ENCODE measurements around the gene CEP126.
A peak's percentile ranks its signal among the peaks of the same experiment; 100 is the strongest.

The CEP126 gene, protein sequence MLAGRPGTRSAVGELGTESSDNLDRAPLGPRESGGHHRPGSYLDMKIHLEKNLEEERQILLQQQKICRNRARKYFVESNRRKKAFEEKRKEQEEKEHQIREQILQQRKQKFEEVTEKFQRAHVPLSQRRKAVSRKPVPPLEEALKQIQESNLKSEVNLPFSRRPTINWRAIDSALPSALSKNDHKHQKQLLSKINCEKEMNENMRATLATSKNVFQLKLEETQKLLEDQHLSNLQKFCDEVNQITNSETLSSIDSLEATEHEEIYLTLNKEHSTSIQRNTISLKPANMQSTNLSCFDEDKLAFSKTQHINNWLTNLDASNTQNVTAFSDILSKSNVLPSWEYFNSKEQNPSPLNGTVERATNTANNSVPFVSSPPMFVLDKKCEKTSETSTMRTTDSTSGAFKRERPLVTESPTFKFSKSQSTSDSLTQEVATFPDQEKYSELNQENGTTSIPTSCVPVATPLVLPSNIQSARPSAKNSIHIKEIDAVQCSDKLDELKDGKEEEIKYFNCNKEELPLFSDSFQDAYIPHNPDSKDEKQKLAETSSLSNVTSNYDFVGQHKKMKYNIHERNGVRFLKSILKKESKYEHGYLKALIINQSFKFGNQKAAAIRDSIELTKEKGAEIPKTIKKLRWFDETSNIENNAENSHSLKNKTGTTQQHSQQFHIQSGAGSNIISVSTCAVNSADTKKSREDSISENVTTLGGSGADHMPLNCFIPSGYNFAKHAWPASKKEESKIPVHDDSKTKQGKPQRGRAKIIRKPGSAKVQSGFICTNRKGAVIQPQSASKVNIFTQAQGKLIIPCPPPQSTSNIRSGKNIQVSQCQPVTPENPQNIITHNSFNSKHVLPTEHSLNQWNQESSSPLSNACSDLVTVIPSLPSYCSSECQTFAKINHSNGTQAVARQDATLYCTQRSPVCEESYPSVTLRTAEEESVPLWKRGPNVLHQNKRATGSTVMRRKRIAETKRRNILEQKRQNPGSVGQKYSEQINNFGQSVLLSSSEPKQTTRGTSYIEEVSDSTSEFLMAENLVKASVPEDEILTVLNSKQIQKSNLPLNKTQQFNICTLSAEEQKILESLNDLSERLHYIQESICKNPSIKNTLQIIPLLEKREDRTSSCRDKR

DNA sequence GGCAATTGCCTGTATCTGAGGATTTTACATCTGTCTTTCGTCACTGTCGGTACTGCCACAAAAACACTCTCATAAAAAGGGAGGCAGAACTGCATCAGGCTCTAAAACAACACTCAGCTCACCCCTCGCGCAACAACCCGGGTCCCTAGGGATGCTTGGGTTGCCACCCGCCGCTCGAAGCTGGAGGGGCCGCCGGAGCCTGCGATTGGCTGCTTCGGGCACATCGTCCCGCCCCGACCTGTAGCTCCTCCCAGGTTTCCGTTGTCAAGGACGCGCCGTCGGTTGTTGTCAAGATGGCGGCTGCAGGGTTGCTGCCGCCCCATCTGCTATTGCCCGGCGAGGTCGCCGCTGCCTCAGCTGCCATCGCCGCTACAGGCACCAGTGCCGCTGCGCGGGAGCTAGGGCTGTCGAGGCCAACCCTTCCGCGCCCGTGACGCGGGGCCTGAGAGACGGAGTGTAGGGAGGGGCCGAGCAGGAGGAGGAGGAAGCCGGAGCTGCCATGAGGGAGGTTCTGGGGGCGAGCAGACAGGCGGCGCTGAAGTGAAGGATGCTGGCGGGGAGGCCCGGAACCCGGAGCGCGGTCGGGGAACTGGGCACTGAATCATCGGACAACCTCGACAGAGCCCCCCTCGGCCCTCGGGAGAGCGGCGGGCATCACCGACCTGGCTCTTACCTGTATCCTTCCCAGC is at the start of gene CEP126:
Gene CEP126 (plus strand): TSS at position 273 of the 689 bp plus-strand sequence. CDS start 275 bp downstream, at position 548.
- DNase-seq: peak; percentile 98

DNA sequence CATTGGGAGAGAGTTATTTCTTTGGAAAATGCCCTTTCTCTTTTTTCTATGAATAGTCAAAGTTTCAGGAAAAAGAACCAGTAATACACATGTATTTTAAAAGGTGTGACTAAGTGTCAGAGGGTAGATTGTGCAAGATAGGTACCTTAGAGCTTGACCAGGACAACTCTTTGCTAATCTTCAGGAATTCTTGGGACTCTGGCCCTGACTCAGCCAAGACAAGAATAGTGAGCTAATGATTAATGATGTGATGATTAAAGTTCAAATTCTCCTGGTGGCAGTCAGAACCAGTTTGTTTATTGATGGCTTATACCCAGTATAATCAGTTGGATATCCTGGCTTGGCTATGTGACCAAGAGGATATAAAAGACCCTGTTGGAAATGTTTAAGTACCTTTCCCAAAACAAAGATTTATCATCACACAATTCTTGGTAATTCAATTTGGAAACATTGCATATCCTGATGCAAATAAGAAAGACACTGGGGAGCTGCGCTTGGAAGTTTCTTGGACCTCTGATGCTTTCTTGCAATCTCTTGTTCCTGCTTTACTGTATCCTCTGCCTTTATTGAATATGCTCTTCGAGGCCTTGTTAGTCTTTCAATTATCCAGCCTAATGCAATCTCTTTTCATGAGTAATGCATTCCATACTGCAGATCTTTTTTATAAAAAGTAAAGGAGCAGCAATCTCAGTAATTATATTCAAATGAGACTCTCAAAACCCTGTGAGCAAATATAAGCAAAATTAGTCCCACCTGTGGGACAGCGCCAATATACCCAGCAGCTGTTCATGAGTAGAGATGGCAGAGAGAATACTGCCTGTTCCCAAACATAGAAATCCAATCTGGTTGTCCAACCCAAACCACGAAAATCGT is 48.0 kb upstream of the CEP126 start:
- no peak for DNase-seq

DNA sequence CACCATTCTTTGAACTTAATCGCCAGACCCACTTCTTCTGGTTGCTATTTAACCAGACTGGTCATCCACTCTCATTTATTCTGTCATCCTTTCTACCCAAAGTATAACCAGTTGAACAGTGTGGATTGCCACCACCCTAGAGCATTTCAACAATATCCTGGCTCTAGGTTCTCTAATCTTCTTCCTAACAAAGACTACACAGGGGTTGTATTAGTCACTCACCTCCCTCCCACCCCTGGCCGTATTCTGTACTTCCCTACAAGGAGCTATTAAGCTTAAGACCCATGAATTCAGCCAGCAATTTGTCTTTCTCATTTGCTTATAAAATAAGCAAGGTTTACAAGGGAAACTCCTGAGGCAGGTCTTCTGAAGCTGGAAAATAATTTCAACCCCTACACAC is 46.9 kb upstream of the CEP126 start:
- DNase-seq: no peak

DNA sequence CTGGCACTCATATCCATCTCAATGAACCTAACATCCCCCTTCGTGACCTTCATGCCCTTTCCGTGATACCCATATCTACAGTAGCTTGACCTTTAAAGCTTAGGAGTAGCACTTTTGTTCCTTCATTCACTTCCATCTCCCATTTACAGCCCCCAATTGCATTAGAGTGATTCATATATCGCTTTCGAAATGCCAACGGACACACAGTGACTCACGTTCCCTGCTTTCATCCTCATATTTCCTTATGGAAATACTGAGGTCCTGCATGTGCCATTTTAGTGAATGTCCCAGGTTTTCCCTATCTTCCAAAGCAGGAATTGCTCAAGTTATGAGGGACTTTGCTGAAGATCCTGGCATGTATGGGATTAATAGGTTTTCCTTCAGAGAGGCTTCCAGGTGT is 44.3 kb upstream of the CEP126 start:
- DNase-seq: no peak

DNA sequence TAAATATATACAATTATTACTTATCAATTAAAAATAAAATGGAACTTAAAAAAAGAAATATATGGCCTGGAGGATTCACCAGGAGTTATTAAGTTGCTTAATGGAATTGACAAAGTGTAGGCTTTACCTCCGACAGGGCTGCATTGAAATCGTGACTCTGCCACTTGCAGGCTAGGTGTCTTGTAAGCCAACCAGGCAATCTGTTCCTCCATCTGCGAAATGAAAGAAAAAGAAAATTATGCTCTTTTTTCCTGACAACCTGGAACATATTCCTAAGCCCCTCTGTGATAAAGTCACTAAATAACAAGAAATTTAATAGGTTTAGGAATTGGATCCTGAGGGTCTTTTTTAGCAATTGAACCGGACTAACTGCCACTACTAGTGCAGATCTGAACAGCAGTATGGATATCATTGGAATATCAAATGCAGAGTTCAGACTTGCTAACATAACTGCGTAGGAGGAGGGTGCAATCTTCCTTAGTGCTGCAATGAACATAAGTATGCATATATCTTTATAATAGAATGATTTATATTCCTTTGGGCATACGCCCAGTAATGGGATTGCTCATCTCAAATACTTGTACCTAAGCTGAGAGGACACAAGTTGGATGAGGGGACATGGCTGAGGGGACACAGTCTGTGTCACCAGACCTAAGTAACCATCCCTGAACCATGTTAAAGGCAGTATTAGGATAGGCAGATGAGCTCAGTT is 42.5 kb upstream of the CEP126 start:
- DNase-seq: no peak

DNA sequence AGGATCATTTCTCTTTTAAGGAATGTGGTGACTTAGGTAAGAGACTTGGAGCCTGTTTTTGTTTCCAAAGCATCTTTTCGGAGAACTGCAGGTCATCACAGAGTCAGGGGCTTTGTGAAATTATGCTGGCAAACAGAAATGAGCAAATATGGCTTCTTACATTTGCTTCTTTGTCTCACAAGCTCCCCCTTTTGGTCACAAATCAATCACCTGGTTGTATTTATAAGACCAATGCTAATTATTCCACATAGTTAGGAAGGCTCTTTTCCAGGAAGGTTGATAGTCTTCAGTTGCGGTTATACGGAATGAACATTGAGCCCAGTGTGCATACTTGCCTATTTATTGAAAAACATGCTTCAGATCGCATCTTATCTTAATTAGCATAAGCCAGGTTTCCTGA is 34.6 kb upstream of the CEP126 start:
- peak; percentile 34 to 83 for DNase-seq

DNA sequence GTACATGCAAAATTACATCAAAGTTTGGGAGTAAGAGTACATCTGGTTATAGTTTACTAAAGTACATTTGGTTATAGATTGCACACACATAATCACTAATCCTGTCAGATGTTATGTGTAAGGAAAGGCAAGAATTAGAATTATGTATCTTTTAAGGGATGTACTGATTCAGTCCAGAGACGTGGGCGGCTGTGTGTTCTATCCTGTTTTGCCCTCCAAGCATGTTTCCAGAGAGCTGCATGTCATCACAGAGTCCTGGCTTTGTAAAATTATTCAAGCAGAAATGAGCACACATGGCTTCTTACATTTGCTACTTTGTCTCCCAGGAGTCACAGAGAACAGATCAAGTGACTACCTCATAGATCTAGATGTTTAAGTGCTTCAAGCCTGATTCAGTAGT is 33.2 kb upstream of the CEP126 start:
- DNase-seq: no peak

DNA sequence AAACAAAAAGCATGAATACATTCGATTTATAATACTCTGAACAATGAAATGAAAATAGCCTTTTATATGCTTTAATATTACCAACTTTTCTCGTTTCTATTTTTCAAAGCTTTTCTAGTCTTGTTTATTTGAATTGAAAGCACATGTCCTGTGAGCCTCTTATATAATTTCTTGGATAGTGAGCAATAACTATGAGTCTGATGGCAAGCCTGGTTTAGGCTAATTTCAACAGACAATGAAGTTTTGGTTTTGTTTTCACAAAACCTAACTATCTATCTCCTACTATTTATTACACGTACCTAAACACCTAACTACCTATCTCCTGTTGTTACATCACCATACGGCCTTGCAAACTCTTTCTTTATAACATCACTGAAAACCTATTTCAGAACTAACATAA is 29.2 kb upstream of the CEP126 start:
- no peak for DNase-seq

DNA sequence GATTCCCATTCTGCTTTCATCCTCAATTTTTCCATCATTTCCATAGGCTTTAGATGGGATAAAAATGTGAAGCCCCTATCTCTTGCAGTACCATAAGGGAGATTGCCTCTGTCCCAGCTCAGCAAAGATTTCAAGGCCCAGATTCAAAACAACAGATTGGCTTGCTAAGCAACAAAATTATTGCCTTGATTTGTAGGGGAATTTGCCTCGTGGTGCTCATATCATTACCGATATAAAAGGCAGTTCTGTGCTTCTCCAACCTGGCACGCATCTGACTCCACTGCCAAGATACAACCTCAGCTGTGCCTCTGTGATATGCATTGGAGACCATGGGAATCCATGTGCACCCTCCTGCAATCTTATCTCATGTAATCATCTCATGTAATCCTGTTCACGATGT is 25.0 kb upstream of the CEP126 start:
- no peak for DNase-seq

DNA sequence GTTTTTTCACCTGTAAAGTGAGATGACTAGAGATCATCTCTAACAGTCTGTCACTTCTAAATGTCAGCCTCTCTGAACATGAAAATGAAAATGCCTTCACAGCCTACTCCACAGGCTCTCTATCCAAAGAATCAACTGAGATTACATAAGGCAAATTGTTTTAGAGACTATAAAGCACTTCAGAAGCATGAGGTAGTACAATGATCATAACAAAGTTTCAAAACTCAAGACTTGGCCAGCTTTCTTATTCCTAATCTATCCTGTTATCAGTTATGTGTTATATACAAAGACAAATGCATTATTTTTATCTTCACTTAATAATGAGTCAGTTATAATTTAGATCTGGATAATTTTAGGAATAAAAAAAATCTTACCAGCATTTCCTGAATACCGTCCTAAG is 20.3 kb upstream of the CEP126 start:
- DNase-seq: no peak

DNA sequence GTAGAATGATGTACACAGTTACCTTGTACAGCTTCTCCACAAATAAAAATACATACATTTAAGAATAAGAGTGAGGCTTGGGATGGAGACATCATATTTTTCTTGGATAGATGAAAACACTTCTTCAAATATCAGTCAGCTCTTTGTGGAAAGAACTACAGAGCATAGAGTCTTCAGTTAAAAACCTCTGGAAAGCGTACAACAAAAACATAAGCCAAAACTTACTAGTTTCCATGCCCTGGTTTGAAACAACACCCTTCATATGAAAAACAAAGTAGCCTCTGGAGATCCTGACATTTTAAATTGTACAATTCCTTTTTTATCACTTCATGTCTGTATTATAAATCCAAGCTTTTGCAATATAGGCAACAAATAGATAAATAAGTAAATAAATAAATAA is 7.0 kb upstream of the CEP126 start:
- no peak for DNase-seq

DNA sequence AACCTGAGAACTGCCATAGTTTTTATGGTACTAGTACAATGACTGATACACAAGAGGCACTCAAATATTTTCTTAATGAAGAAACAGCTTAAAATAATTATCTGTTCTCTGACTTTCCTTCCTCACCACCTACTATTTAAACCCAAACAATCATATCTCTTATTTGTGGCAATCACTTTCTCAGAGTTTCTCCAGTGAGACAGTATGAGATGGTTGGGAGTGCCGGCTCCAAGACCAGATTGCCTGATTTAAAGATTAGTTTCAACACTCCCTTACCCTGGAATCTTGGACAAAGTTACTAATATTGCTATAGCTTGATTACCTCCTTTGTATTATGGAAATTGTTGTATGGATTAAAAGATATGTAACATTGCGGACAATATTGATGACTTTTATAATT is 5.7 kb upstream of the CEP126 start:
- DNase-seq: no peak

DNA sequence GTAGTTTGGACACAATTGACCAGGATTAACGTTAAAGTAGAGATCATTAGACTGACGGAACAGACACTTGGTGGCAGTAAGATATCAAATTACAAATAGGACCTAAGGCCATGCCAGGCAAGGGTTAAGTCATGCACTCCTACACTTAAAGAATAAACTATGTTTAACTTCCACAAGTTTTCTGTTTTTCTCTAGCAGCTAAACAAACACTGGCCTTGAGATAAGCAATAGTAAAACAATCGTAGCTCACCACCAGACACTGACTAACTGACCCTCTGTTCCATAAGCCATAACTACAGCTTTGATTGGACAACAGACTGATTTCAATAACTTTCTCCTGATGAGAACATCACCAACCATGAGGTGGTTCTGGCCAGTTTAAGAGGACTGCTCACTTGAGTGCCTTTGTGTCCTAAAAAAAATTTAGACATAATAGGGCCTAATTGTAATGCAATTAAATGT is 2.0 kb upstream of the CEP126 start:
- no peak for DNase-seq

DNA sequence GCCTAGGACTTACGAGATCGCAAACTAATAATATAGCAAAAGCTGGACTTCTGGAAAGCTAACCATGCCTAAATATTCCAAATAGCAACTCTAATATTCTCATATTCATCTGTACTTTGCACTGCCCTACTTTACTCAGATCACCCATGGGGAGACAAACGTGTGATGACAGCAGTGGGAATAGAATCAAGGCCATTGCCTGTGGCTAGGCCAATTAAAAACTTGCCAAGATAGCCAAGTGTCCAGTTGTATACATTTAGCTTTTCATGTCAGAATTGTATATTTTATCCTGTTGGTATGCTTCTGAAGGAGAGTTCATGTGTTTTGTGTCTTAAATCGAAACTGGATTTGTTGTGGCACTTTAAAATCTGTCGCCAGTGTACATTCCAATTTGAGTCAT is 1.2 kb upstream of the CEP126 start:
- no peak for DNase-seq

DNA sequence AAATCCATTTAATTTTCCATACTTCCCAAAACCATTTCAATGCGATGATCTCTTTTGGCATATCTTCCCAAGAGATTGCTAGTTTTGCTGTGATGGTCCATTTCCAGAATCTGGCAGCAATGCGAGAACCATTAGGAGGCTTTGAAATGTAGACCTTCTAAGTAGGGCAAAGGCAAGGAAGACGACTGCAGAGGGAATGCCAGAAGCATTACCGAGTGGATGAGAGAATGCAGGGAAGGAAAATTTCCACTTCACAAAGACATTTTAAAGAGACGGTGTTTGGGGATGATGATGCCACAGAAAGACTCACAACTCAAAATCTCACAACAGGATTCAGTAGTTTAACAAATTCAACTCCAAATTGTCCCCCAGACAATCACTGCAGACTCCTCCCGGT is 471 bp upstream of the CEP126 start:
- no peak for DNase-seq

DNA sequence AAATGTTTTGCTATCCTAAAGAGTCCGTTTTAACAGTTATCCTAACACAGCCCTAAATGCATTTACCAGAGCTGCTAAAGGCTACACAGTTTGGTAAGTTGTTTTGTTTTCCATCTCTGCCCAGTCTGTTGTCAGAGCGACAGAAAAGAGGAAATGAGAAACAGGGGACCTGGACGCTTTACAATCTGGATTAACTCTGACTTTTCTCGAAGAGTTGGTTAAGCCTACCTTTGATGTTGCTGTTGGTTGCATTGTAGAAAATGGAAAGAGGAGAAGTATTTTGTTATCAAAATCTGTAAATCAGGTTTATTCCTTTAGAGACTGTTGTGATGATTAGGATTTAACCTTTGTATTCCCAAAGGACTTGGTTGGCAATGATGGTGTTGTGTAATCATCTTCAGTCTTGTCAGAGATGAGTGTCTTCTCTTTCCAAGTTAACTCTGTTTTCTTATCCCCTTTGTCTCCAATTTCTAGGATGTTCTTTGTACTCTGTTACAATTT is 1.0 kb downstream of the CEP126 start:
- DNase-seq: peak; percentile 13 to 87

DNA sequence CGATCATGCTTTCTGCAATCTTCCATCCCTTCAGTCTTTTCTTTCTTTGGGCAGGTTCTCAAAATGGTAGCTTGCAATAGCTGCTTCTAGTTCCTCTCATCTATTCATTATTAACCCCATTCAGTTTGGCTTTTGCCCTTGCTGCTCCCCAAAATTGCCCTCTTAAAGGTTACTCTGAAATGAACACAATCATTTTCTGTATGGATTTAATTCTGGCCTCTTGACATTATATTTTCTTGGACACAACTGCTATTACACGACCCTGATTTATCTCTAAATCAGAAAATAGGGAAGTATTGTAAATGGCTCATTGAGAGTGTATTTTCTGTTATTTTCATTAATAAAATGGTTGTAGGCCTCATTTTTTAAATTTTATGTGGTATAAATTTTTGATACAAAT is 1.6 kb downstream of the CEP126 start, which contains the start of gene ANGPTL5:
Gene ANGPTL5 (minus strand): TSS at position 101 of the 400 bp plus-strand sequence. CDS start 8,613 bp downstream, outside the sequence.
- no peak for DNase-seq

DNA sequence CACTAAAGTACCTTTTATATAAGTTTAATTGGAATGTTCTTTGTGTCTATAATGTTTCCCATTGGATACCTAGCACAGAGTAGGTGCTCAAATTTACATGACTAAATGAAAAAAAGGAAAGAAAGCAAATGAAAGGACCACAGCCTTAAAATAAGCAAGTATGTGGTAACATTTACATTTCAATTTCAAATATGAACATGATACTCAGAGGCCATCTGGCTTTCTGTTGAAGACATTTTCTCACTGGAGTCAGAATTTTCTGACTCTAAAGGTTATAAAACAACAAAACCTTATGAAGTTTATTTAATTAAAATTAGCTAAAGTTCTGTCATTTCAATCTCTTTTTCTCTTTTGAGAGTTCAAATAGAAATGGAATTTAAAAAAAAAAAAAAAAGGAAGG is 2.4 kb downstream of the CEP126 start:
- DNase-seq: no peak

DNA sequence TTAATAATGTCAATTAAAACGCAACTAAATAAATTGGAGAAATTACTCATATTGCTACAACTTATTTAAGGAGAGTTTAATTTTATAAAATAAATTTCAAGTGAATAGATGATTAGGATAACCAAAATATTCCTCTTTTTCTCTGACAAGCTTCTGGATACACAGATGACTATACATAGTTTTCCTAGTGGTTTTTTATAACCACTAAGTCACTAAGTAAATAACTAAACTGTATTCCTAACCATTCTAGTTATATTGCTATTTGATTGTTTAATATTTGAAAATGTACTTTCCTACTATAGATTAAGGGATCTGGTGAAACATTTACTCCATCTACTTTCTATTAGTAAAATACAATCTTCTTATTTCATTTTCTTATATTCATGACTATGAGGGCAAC is 6.2 kb downstream of the CEP126 start:
- DNase-seq: no peak

DNA sequence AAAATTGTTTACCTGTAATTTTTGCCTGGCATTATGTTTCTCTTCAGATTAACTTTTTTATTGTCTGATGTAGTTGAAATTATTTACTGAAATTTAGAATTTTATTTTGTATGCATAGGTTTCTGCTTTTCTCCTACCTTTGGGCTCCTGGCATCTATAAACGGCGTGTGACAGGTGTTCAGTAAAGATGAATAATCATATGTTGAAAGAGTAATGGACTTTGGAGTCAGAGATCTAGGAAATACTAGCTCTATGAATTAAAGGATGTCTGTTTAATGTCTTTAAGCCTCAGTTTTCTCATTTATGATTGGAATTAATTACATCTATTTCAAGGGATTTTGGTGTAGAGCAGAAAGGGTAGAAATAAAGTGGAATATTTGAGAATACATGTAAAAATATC is 8.7 kb downstream of the CEP126 start:
- no peak for DNase-seq
